Astrocyte of the cerebellum (primary cell): Measurements from ENCODE around the gene ERCC3.
A peak's percentile ranks its signal among the peaks of the same experiment; 100 is the strongest.
"Not testable (repeated sequence)": the region's sequence is repeated elsewhere in the genome, so short reads cannot be mapped to it uniquely, and the experiment has no call there.

Experiments
- DNase-seq: peaks from one replicate; pipeline ENCODE4 v3.0.0-alpha.2; 2011; ENCODE audit warnings: low read depth
- H3K4me3 ChIP-seq: 2 replicates; pipeline ENCODE4 v1.5.1; 2011; ENCODE audit warnings: mild to moderate bottlenecking, low read depth, low read length, moderate library complexity
- in situ Hi-C: cut with HindIII; loops from 2 replicates; pipeline ENCODE4 v1.10.0; 2017; ENCODE audit warnings: low sequenced_read_pairs
- TF ChIP-seq, protein P1 (sequence below): IDR thresholded peaks from 2 replicates; pipeline ENCODE4 v1.5.1; 2012; ENCODE audit warnings: low read length, low read depth, moderate library complexity, mild to moderate bottlenecking; ENCODE audit errors: missing control alignments

ERCC3 gene

DNA sequence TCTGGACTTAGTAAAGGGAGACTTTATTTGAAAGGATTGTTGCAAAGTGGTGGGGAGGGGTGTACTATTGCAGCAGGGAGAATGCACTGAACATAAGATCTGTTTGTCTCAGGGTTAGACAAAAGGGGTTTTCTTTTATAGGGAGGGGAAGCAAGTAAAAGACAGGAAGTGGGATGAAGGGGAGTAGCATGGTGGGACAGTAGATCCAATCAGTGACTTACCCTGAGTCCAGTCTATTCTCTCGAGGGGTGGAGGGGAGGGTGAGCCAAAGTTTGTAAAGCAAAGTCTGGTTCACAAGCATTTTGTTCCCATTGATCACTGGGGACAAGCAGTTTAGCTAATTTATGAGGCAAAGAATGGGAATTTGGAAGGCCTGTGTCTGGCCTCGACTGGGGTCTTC is 38.8 kb downstream of the ERCC3 start:
- TF ChIP-seq, protein P1, sequence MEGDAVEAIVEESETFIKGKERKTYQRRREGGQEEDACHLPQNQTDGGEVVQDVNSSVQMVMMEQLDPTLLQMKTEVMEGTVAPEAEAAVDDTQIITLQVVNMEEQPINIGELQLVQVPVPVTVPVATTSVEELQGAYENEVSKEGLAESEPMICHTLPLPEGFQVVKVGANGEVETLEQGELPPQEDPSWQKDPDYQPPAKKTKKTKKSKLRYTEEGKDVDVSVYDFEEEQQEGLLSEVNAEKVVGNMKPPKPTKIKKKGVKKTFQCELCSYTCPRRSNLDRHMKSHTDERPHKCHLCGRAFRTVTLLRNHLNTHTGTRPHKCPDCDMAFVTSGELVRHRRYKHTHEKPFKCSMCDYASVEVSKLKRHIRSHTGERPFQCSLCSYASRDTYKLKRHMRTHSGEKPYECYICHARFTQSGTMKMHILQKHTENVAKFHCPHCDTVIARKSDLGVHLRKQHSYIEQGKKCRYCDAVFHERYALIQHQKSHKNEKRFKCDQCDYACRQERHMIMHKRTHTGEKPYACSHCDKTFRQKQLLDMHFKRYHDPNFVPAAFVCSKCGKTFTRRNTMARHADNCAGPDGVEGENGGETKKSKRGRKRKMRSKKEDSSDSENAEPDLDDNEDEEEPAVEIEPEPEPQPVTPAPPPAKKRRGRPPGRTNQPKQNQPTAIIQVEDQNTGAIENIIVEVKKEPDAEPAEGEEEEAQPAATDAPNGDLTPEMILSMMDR, result no peak
- DNase-seq, result no peak
- in situ Hi-C loops, result no loop called here
- H3K4me3 ChIP-seq, result no peak overlapping the region

DNA sequence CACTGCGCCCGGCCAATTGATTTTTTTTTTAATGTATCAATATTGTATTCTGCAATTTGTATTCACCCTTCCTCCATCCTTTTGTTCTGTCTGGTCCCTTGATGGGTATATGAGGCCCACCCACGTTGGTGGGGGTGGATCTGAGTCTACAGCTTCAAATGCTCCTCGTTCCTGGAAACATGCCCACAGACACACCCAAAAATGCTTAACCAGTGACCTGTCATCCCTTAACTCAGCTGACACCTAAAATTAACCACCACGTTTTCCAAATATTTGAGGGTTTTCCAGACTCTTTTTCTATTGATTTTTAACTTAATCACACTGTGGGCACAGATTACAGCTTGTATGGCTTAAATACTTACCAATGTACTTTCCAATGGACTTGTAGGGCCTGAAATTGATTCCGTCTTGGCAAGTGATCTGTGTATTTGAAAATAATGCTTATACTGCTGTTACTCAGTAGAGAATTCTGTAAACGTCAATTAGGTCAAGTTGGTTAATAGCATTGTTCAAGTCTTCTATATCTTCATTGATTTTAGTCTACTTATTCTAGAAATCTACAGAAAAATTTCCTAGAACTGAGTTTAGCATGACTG is 39.5 kb downstream of the ERCC3 start:
- TF ChIP-seq, protein P1, result no peak
- DNase-seq, result peak; percentile 2
- no peak overlapping the region for H3K4me3 ChIP-seq
- in situ Hi-C loops, result no loop called here

DNA sequence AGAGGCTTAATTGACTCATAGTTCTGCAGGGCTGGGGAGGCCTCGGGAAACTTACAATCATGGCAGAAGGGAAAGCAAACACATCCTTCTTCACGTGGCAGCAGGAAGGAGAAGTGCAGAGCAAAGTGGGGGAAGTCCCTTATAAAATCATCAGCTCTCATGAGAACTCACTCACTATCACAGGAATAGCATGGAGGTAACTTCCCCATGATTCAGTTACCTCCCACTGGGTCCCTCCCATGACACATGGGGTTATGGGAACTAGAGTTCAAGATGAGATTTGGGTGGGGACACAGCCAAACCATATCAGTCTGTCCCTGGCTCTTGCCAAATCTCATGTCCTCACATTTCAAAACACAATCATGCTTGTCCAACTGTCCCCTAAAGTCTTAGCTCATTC is 52.8 kb downstream of the ERCC3 start:
- H3K4me3 ChIP-seq, in situ Hi-C loops, DNase-seq: not testable (repeated sequence)

DNA sequence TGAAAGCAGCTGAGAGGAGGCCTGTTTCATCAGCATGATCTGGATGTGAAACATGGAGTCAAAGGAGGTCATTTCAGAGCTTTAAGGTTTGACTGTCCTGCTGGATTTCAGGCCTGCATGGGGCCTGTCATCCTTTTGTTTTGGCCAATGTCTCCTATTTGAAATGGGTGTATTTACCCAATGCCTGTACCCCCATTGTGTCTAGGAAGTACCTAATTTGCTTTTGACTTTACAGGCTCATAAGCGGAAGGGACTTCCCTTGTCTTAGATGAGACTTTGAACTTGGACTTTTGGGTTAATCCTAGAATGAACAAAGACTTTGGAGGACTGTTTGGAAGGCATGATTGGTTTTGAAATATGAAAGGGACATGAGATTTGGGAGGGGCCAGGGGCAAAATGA is 54.5 kb downstream of the ERCC3 start:
- DNase-seq, result no peak
- in situ Hi-C loops, result no loop called here
- TF ChIP-seq, protein P1, result no peak

DNA sequence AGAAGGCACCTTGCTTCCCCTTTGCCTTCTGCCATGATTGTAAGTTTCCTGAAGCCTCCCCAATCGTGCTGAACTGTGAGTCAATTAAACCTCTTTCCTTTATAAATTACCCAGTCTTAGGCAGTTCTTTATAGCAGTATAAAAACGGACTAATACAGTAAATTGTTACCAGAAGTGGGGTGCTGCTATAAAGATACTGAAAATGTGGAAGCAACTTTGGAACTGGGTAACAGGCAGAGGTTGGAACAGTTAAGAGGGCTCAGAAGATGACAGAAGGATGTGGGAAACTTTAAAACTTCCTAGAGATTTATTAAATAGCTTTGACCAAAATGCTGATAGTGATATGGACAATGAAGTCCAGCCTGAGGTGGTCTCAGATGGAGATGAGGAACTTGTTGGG is 56.2 kb downstream of the ERCC3 start:
- in situ Hi-C loops, H3K4me3 ChIP-seq, DNase-seq: not testable (repeated sequence)

More for the DNA sequence above, 54.5 kb downstream of the ERCC3 start:
- no peak overlapping the region for H3K4me3 ChIP-seq

DNA sequence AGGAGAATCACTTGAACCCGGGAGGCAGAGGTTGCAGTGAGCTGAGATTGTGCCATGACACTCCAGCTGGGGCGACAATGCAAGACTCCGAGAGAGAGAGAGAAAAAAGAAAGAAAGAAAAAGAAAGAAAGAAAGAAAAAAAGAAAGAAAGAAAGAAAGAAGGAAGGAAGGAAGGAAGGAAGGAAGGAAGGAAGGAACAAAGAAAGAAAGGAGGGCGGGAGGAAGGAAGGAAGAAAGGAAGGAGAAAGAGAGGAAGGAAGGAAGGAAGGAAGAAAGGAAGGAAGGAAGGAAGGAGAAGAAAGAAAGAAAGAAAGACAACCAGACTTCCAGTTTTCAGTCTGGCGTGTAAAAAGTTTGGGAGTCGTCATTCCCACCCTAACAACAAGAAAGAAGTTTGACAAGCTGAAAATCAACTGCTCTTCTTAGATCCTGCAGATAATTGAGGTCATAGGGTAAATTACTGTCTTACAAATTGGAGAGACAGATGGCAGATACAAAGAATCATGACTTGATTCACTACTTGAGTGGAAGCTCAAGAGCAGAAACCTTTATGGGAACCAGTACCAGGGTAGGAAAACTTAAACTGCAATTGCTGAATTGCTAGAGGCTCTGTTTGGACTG is 58.8 kb downstream of the ERCC3 start:
- DNase-seq, result no peak
- TF ChIP-seq, protein P1, result no peak
- in situ Hi-C loops, result no loop called here
- no peak overlapping the region for H3K4me3 ChIP-seq

DNA sequence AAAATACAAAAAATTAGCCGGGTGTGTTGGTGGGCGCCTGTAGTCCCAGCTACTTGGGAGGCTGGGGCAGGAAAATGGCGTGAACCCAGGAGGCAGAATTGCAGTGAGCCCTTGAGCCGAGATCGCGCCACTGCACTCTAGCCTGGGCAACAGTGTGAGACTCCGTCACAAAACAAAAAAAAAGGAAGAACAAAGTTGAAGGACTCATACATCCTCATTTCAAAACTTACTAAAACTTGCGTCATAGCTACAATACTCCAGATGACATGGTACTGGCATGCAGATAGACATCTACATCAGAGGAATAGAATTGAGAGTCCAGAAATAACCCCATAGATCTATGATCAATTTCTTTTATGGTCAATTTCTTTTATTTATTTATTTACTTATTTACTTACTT is 60.2 kb downstream of the ERCC3 start:
- in situ Hi-C loops, result no loop called here
- TF ChIP-seq, protein P1, result no peak
- DNase-seq, result no peak
- no peak overlapping the region for H3K4me3 ChIP-seq
